K562 (cell line): ENCODE results near the gene SACM1L. TPM values are rescaled to one million over a fixed set of nuclear protein-coding genes. Genes with fewer than 3 reads are reported as not detected.

Experiments
- ATAC-seq: fragments of 200-7000 bp; cut with Tn5 transposase; 3 replicates; pipeline ENCODE4 v1.9.1; 2020; ENCODE audit warnings: moderate library complexity
- BruUV-seq: library from RNA; stranded (reverse); fragments of 400-500 nt; replicated peaks from 2 replicates; lab custom pipeline; 2021; lab: Mats Ljungman, UMichigan
- CTCF ChIA-PET: fragments of 300-600 bp; formaldehyde crosslinking; extraction: SDS; loops from one replicate; lab custom pipeline; 2021; ENCODE audit warnings: low intra/inter-chr PET ratio; lab: Yijun Ruan, JAX
- POLR2A ChIA-PET: fragments of 300-600, 350-650 bp; sonication (Branson Sonifier 250); formaldehyde crosslinking; extraction: SDS; loops from one replicate; lab custom pipeline; 2021; ENCODE audit warnings: antibody characterized with exemption, inconsistent platforms; lab: Yijun Ruan, JAX
- DNase-seq, 4 experiments: peaks; one replicate each; pipeline versions ENCODE4 v3.0.0 to v3.0.0-alpha.2; 2011 to 2018; ENCODE audit warnings: low spot score in 3 of 4, mixed read lengths in 3 of 4; ENCODE audit errors: extremely low read depth in 1 of 4
- FAIRE-seq: peaks from 2 replicates; lab custom pipeline; 2011; peaks lifted over from hg19 to GRCh38; lab: Jason Lieb, UNC
- H2AFZ ChIP-seq: 2 replicates; pipeline ENCODE4 v1.6.0; 2011; ENCODE audit warnings: low read depth, low read length, control low read depth, inconsistent platforms
- H3K27ac ChIP-seq: fragments of 200-600 bp; 3 replicates; pipeline ENCODE4 v1.8.0; 2011; ENCODE audit warnings: low read depth, mild to moderate bottlenecking, control low read depth, inconsistent platforms, low read length, moderate library complexity, mixed read lengths; ENCODE audit errors: extremely low read depth
- H3K27me3 ChIP-seq, 2 experiments: fragments of 300-600 bp in 1 of 2; 2 replicates in 1 of 2; 3 replicates in 1 of 2; pipeline versions ENCODE4 v1.6.0 to v1.8.0; 2011; ENCODE audit warnings: inconsistent platforms in 2 of 2, low read length in 2 of 2, mild to moderate bottlenecking in 1 of 2, mixed read lengths in 1 of 2, moderate library complexity in 1 of 2; ENCODE audit not compliant: control insufficient read depth in 2 of 2, insufficient read depth in 2 of 2
- H3K36me3 ChIP-seq: fragments of 300-600 bp; 3 replicates; pipeline ENCODE4 v1.8.0; 2011; ENCODE audit warnings: mild to moderate bottlenecking, low read length, inconsistent platforms; ENCODE audit not compliant: control insufficient read depth, insufficient read depth
- H3K4me1 ChIP-seq, 2 experiments: fragments of 200-600 bp in 1 of 2; replicated peaks in 1 of 2; 2 replicates in 1 of 2; 3 replicates in 1 of 2; pipeline versions ENCODE4 v1.5.1 to v1.8.0; 2011; ENCODE audit warnings: inconsistent platforms in 2 of 2, low read length in 2 of 2, mild to moderate bottlenecking in 1 of 2, mixed read lengths in 1 of 2, moderate library complexity in 1 of 2; ENCODE audit not compliant: control insufficient read depth in 2 of 2, insufficient read depth in 2 of 2
- H3K4me2 ChIP-seq: 2 replicates; pipeline ENCODE4 v1.6.1; 2011; ENCODE audit warnings: low read length, control low read depth, inconsistent platforms, mixed read lengths; ENCODE audit not compliant: insufficient read depth
- H3K4me3 ChIP-seq: fragments of 200-600 bp; sonication (generic), shearing (Covaris generic); 2 replicates; pipeline ENCODE4 v1.5.1; 2016; ENCODE audit warnings: control low read depth, inconsistent platforms
- H3K79me2 ChIP-seq: fragments of 200-600 bp; 3 replicates; pipeline ENCODE4 v1.8.0; 2011; ENCODE audit warnings: low read length, inconsistent platforms; ENCODE audit not compliant: control insufficient read depth, insufficient read depth
- H3K9ac ChIP-seq, 2 experiments: 2 replicates each; pipeline versions ENCODE4 v1.6.0 to v1.6.1; 2011; ENCODE audit warnings: low read depth in 2 of 2, low read length in 2 of 2, control low read depth in 1 of 2, inconsistent platforms in 1 of 2, mild to moderate bottlenecking in 1 of 2, mixed read lengths in 1 of 2; ENCODE audit not compliant: insufficient read depth in 1 of 2
- H3K9me1 ChIP-seq: one replicate; pipeline ENCODE4 v1.6.0; 2011; ENCODE audit warnings: inconsistent platforms, mild to moderate bottlenecking, low read length, moderate library complexity; ENCODE audit not compliant: control insufficient read depth, insufficient read depth
- H3K9me3 ChIP-seq: replicated peaks from 2 replicates; pipeline ENCODE4 v1.5.1; 2011; ENCODE audit warnings: low read depth, low read length, inconsistent platforms; ENCODE audit not compliant: control insufficient read depth, insufficient read depth
- H4K20me1 ChIP-seq: replicated peaks from 2 replicates; pipeline ENCODE4 v1.6.1; 2011; ENCODE audit warnings: low read length, inconsistent platforms, mixed read lengths; ENCODE audit not compliant: control insufficient read depth, insufficient read depth
- ARHGAP35 ChIP-seq: fragments of 450-650 bp; IDR thresholded peaks from 2 replicates; pipeline ENCODE4 v1.6.1; 2018; ENCODE audit not compliant: partially characterized antibody
- CCNT2 ChIP-seq: IDR thresholded peaks from 2 replicates; pipeline ENCODE4 v1.6.1; 2011; ENCODE audit warnings: borderline replicate concordance, low read depth, mild to moderate bottlenecking, moderate library complexity, mixed read lengths, low read length; ENCODE audit not compliant: insufficient read length; ENCODE audit errors: extremely low read depth
- CGGBP1 ChIP-seq: fragments of 250-450 bp; sonication (Bioruptor Pico); IDR thresholded peaks from 2 replicates; pipeline ENCODE4 v1.9.0; 2021; ENCODE audit warnings: mild to moderate bottlenecking
- DEAF1 ChIP-seq: fragments of 450-650 bp; formaldehyde crosslinking; IDR thresholded peaks from 2 replicates; pipeline ENCODE4 v1.4.0; 2020; ENCODE audit warnings: mild to moderate bottlenecking, moderate library complexity
- GABPB2 ChIP-seq: fragments of 250-450 bp; sonication (Bioruptor Pico); conservative IDR thresholded peaks from 2 replicates; pipeline ENCODE4 v1.5.1; 2021; ENCODE audit warnings: mild to moderate bottlenecking
- HEY1 ChIP-seq: fragments of 250-450 bp; sonication (Bioruptor Pico); IDR thresholded peaks from 2 replicates; pipeline ENCODE4 v1.5.0; 2020; ENCODE audit warnings: mild to moderate bottlenecking, moderate library complexity, borderline replicate concordance
- MTA2 ChIP-seq: fragments of 450-650 bp; IDR thresholded peaks from 2 replicates; pipeline ENCODE4 v1.6.1; 2016; ENCODE audit warnings: low read depth
- NBN ChIP-seq: fragments of 450-650 bp; IDR thresholded peaks from 2 replicates; pipeline ENCODE4 v1.6.1; 2016; ENCODE audit warnings: low read depth, mild to moderate bottlenecking
- PCBP1 ChIP-seq: fragments of 200-400 bp; formaldehyde crosslinking; IDR thresholded peaks from 2 replicates; pipeline ENCODE4 v1.6.1; 2018; ENCODE audit warnings: mild to moderate bottlenecking, low read depth, low read length; ENCODE audit not compliant: poor library complexity, severe bottlenecking
- RBM39 ChIP-seq: fragments of 200-400 bp; formaldehyde crosslinking; optimal IDR thresholded peaks from 2 replicates; pipeline ENCODE3; 2018; ENCODE audit warnings: low read depth, low read length
- RFX1 ChIP-seq: fragments of 450-650 bp; IDR thresholded peaks from 2 replicates; pipeline ENCODE4 v1.6.1; 2016; ENCODE audit warnings: mild to moderate bottlenecking, moderate library complexity
- SRSF1 ChIP-seq: fragments of 200-400 bp; formaldehyde crosslinking; IDR thresholded peaks from 2 replicates; pipeline ENCODE4 v1.6.1; 2017; ENCODE audit warnings: mild to moderate bottlenecking, low read depth, low read length, moderate library complexity
- U2AF1 ChIP-seq: fragments of 200-400 bp; formaldehyde crosslinking; optimal IDR thresholded peaks from 2 replicates; pipeline ENCODE3; 2017; ENCODE audit warnings: mild to moderate bottlenecking, low read depth, low read length, moderate library complexity
- YY1 ChIP-seq, 3 experiments: IDR thresholded peaks; 2 replicates each; pipeline ENCODE4 v1.6.1; 2011; ENCODE audit warnings: low read length in 2 of 3, mild to moderate bottlenecking in 2 of 3, moderate library complexity in 2 of 3, borderline replicate concordance in 1 of 3, control low read depth in 1 of 3, low read depth in 1 of 3; ENCODE audit not compliant: insufficient read depth in 3 of 3, insufficient replicate concordance in 2 of 3, control insufficient read depth in 1 of 3, insufficient read length in 1 of 3; ENCODE audit errors: extremely low read depth in 1 of 3
- ZBTB12 ChIP-seq: fragments of 250-450 bp; sonication (Bioruptor Pico); IDR thresholded peaks from 2 replicates; pipeline ENCODE4 v1.4.0; 2020
- ZNF232 ChIP-seq: sonication (generic); formaldehyde crosslinking; IDR thresholded peaks from 2 replicates; pipeline ENCODE4 v1.8.0; 2022; ENCODE audit warnings: mild to moderate bottlenecking, missing genetic modification reagents
- ZNF561 ChIP-seq: fragments of 450-650 bp; formaldehyde crosslinking; conservative IDR thresholded peaks from 2 replicates; pipeline ENCODE4 v1.4.0; 2020; ENCODE audit warnings: mild to moderate bottlenecking, moderate library complexity
- WGBS: fragments of 100-300 bp; shearing (Covaris generic); methylation state at CpG from one replicate; pipeline ENCODE4 v1.1.6; 2016; ENCODE audit warnings: low coverage, mixed read lengths; ENCODE audit not compliant: insufficient coverage; ENCODE audit errors: missing lambda C conversion rate; 5-methylcytosine and 5-hydroxymethylcytosine counted together
- in situ Hi-C: fragments of 300-500 bp; cut with MboI; formaldehyde crosslinking; loops from 4 replicates; pipeline ENCODE4 v1.15.0; 2018; ENCODE audit warnings: inconsistent platforms, mixed read lengths
- intact Hi-C: fragments of 100-400 bp; cut with micrococcal nuclease; formaldehyde crosslinking; loops from 2 replicates; pipeline ENCODE4 v1.14.2; 2022
- polyA plus RNA-seq, 8 experiments: library from polyadenylated mRNA; depleted of rRNA in 4 of 8; stranded (reverse) in 5 of 8; unstranded in 3 of 8; fragments of >200 nt; fragmentation: Nextera tagmentation in 2 of 8; fragmentation: Illumina TruSeq in 1 of 8; extraction: Ambion mirVana in 2 of 8; extraction: Trizol in 1 of 8; gene quantifications; 2 replicates each; pipeline versions ENCODE4 v1.2.1 to v1.2.3, GENCODE V29; 2011 to 2014; ENCODE audit warnings: inconsistent platforms in 1 of 8, missing spikeins in 1 of 8
- total RNA-seq, 7 experiments: library from RNA; depleted of rRNA in 6 of 7; stranded (reverse); fragments of >200 nt in 6 of 7; fragmentation: Illumina TruSeq in 2 of 7; extraction: Trizol in 2 of 7; gene quantifications; 2 replicates each; pipeline versions ENCODE4 v1.2.1 to v1.2.3, GENCODE V29; 2011 to 2021; ENCODE audit warnings: low replicate concordance in 1 of 7

The SACM1L gene
- total and polyA plus RNA-seq, 9 of the 15 experiments (the other 6 are each of a cell fraction or from before 2014, with no cell fraction given) = 25.7 to 67.2 (median 40.3) TPM

GRCh38 chr3:45759851-45760250 lies 70.7 kb downstream of the SACM1L start:
- H3K27me3 ChIP-seq = peaks cover 34 to 70% of the 10 kb centered on the region in 2 experiments
- FAIRE-seq = no peak
- no peak for TF ChIP-seq ARHGAP35
- no peak for TF ChIP-seq CCNT2
- TF ChIP-seq YY1 (IDR thresholded peaks at IDR 0.05; ENCODE audit: borderline replicate concordance in 1 of 3, control insufficient read depth in 1 of 3, extremely low read depth in 1 of 3, insufficient read depth in 3 of 3, insufficient read length in 1 of 3, insufficient replicate concordance in 2 of 3, low read depth in 1 of 3, low read length in 2 of 3) = no peak
- TF ChIP-seq GABPB2 (CRISPR knock-in tag) = no peak
- TF ChIP-seq U2AF1 = no peak
- no peak for TF ChIP-seq CGGBP1 (CRISPR knock-in tag)
- no peak for TF ChIP-seq MTA2
- no peak for TF ChIP-seq RBM39
- no peak for TF ChIP-seq HEY1 (CRISPR knock-in tag)
- no peak for TF ChIP-seq PCBP1
- no peak for TF ChIP-seq RFX1
- TF ChIP-seq ZBTB12 (CRISPR knock-in tag) = no peak
- no peak for TF ChIP-seq NBN
- no peak for TF ChIP-seq DEAF1 (CRISPR knock-in tag)
- TF ChIP-seq SRSF1 = no peak
- TF ChIP-seq ZNF561 = no peak
- TF ChIP-seq ZNF232 = no peak

More at GRCh38 chr3:45759851-45760250, 70.7 kb downstream of the SACM1L start:
- WGBS = 14% methylated on average over 12 of the region's 12 CpGs
- no TSS peak for BruUV-seq
- H3K4me1 ChIP-seq = peaks cover 0 to 8% of the 10 kb centered on the region in 2 experiments; a peak in 3 of 5 replicates
- H3K9ac ChIP-seq = no peak overlapping the region
- no peaks in the 10 kb centered on the region for H3K9me1 ChIP-seq
- no peak overlapping the region for H3K27ac ChIP-seq
- intact Hi-C loops = loop anchor here (2.0 to 10.0 kb wide), 3 partner anchors 72 to 319 kb away; no protein-coding TSS in a partner anchor
- H3K36me3 ChIP-seq = no peaks in the 10 kb centered on the region
- no peaks in the 10 kb centered on the region for H4K20me1 ChIP-seq
- H3K4me2 ChIP-seq = no peak overlapping the region
- H2AFZ ChIP-seq = no peak overlapping the region
- no peak for DNase-seq
- in situ Hi-C loops = loop anchor here (10.0 kb wide), 1 partner anchor 315 kb away; no protein-coding TSS in a partner anchor
- no peak for ATAC-seq
- POLR2A ChIA-PET = interaction anchor here (0.8 to 1.6 kb wide), 3 partner anchors 8 to 647 kb away, joined by 3 read pairs; partner anchors contain the start of genes CCR5AS and CCRL2
- CTCF ChIA-PET = interaction anchor here (3.0 kb wide), 1 partner anchor 319 kb away, joined by 25 read pairs; no protein-coding TSS in a partner anchor
- no peaks in the 10 kb centered on the region for H3K9me3 ChIP-seq
- H3K79me2 ChIP-seq = no peaks in the 10 kb centered on the region
- H3K4me3 ChIP-seq = no peak overlapping the region
